Measurements from ENCODE around the gene DKK3. TPM values are rescaled to one million over a fixed set of nuclear protein-coding genes. Genes with fewer than 3 reads are reported as not detected.

DKK3 gene
- total RNA-seq, 2 experiments from 2014 or later = not detected

DNA sequence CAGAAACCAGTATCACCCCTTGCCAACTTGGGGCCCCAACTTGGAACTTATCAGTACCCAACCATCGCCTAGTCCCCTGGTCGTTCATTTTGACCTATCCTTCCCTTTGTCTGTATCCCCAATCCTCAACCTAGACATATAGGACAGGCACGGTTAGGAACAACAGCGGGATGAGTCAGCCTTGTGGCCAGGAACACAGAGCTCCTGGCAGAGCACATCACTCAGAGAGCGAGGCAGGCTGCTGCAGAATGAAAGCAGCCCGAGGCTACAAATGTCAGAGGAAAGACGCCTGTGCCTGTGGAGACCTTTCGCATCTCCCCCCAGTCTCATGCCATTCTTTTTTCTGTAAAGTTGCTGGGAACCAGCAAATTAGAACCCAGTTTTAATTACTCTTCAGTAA is 14.6 kb downstream of the DKK3 start:
- Mint-ChIP-seq H3K9me3 (no peaks in the 10 kb centered on the region), H3K27me3 (ENCODE audit: low read depth) (peaks cover 2% of the 10 kb centered on the region), H3K4me3 (no peak overlapping the region), H3K36me3 (ENCODE audit: low read depth) (no peaks in the 10 kb centered on the region), H3K27ac (no peak overlapping the region), H3K4me1 (ENCODE audit: low read depth) (peaks cover 5% of the 10 kb centered on the region)
- no peak for DNase-seq
- CTCF ChIA-PET = no interaction called here
- intact Hi-C loops (cut with micrococcal nuclease) = no loop called here

DNA sequence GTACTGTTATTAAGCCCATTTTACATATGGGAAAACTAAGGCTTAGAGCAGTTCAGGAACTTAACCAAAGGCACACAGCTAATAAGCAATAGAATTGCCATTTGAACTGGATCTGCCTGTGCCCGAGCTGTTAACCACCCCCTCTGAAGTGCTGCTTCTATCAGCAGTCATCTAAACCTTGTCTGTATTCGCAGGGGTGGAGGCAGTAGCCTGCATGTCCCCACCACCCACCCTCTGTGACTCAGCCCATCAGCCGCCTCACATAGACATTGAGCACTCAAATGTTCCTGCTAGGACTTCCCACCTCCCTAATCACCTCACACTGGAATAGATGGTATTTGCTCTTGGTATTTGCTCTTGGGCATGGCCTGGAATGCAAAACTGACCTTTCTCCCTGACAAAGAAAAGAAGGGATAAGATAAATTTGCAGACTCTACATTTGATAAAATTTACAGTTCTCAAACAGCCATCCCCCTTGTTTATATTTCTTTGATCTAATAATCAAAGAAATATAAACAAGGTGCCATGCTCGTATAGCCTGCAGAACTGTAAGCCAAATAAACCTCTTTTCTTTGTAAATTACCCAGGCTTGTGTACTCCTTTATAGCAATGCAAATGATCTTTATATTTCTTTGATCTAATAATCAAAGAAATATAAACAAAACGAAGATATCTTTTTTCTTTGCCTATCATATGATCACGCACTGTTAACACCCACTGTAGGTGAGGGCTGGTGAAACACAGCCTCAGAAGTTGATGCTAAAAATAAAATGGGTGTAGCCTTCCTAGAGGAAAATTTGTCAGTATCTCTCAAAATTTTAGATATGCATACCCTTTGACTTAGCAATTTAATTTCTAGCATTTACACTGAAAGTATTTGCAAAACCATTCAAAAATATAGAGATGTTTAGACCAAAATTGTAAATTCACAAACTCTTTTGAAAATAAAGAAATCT is 15.9 kb downstream of the DKK3 start:
- DNase-seq = no peak
- CTCF ChIA-PET = no interaction called here
- H3K36me3 Mint-ChIP-seq (ENCODE audit: low read depth) = no peaks in the 10 kb centered on the region
- no peaks in the 10 kb centered on the region for H3K9me3 Mint-ChIP-seq
- H3K27ac Mint-ChIP-seq = no peak overlapping the region
- intact Hi-C loops (cut with micrococcal nuclease) = no loop called here
- no peaks in the 10 kb centered on the region for H3K4me1 Mint-ChIP-seq (ENCODE audit: low read depth)
- H3K27me3 Mint-ChIP-seq (ENCODE audit: low read depth) = peaks cover 2% of the 10 kb centered on the region
- no peak overlapping the region for H3K4me3 Mint-ChIP-seq

DNA sequence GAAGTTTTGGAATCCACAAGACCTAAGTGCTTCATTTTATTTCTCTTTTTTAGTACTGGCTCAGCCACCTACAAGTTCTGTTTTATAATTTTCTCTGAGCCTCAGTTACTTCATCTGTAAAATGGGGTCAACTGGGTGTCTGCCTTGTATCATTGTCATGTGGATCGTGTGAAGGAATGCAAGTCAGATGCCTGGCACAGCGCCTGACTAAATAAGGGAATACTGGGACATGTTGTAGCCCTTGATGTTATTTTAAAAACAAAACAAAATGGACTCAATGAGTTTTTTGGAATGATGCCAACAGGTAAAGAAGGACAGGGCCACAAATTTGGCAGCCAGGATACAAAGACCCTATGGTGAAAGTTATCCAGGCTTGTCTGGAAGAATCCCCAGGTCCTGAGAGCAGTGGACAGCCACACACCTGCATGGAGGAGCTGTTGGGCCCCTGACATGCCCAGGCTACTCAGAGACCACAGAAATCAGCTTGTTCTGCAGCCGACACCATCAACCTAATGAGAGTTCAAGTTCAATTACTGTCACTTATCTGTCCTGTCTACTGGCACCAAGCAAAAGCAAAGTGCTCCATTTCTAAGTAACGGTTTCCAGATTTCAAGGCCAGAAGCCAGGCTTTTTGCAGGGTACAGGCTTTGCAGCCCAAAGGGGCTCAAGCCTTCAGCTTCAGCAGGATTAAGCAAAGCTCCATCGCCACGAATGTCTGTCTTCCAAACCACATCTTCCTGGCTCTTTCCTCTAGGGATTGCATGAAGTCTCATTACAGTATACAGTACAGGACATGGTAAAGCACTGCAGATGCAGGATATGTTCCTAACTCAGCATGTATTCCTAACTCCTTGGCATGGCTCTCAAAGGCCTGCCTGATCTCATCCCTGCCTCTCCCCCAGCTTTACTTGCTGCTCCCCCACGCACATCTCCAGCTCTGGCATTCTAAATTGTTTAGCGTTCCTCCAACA is 18.4 kb downstream of the DKK3 start:
- CTCF ChIA-PET = no interaction called here
- intact Hi-C loops (cut with micrococcal nuclease) = no loop called here
- no peaks in the 10 kb centered on the region for H3K27me3 Mint-ChIP-seq (ENCODE audit: low read depth)
- DNase-seq = no peak
- H3K9me3 Mint-ChIP-seq = no peaks in the 10 kb centered on the region
- H3K4me3 Mint-ChIP-seq = no peak overlapping the region
- H3K4me1 Mint-ChIP-seq (ENCODE audit: low read depth) = peaks cover 2% of the 10 kb centered on the region
- H3K36me3 Mint-ChIP-seq (ENCODE audit: low read depth) = no peaks in the 10 kb centered on the region
- no peak overlapping the region for H3K27ac Mint-ChIP-seq

DNA sequence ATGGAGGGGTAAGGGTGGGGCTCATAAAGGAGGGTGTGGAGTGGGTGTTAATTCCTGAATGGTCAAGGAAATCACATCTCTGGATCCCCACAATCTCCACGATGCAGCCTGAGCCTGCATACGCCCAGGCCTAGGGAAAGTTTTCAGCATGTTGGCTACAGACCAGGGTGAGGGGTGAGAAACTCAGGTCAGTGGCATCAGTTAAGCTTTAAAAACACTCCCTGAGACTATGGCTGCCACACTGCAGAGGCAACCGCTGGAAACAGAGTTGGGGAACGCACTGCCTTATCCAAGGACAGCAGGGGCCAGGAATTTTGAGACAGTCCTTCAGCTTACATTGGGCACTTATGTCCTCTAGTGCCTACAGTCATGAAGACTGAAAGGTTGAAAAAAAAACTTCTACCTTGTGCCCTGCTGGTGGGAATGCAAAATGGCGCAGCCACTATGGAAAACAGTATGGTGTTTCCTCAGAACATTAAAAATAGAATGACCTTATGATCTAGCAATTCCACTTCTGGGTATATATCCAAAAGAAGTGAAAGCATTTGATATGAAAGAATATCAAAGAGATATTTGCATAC is 19.7 kb downstream of the DKK3 start:
- Mint-ChIP-seq H3K9me3 (no peaks in the 10 kb centered on the region), H3K27me3 (ENCODE audit: low read depth) (no peaks in the 10 kb centered on the region), H3K27ac (no peak overlapping the region), H3K4me1 (ENCODE audit: low read depth) (peaks cover 2% of the 10 kb centered on the region), H3K4me3 (no peak overlapping the region), H3K36me3 (ENCODE audit: low read depth) (no peaks in the 10 kb centered on the region)
- intact Hi-C loops (cut with micrococcal nuclease) = no loop called here
- no peak for DNase-seq
- CTCF ChIA-PET = no interaction called here

DNA sequence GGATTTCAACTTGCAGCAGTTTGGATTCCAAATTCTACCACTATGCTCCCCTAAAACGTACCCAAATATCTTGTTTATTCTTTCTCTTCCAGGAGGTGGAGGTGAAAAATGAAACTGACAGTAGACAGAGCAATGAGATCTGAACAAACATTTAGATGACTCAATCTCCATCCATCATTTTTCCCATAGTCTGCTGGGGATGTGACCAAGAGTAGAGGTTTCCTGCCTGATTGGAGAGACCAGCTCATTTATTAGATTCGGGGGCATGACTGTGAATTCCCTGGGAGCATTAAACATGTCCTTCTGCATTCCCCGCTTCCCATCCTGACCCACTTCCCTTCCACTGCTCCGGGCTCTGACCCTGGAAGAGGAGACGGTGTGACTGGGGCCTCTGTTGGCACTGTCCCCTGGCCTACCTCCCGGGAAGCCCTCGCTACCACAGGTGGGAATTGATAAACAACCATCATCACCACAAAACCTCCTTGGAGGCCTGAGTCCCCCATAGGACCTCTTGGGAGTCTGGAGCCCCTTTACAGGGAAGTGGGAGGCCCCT is 20.3 kb downstream of the DKK3 start:
- H3K4me1 Mint-ChIP-seq (ENCODE audit: low read depth) = peaks cover 2% of the 10 kb centered on the region
- CTCF ChIA-PET = no interaction called here
- no peaks in the 10 kb centered on the region for H3K9me3 Mint-ChIP-seq
- H3K27ac Mint-ChIP-seq = no peak overlapping the region
- no peaks in the 10 kb centered on the region for H3K27me3 Mint-ChIP-seq (ENCODE audit: low read depth)
- intact Hi-C loops (cut with micrococcal nuclease) = no loop called here
- no peak overlapping the region for H3K4me3 Mint-ChIP-seq
- H3K36me3 Mint-ChIP-seq (ENCODE audit: low read depth) = no peaks in the 10 kb centered on the region
- no peak for DNase-seq

DNA sequence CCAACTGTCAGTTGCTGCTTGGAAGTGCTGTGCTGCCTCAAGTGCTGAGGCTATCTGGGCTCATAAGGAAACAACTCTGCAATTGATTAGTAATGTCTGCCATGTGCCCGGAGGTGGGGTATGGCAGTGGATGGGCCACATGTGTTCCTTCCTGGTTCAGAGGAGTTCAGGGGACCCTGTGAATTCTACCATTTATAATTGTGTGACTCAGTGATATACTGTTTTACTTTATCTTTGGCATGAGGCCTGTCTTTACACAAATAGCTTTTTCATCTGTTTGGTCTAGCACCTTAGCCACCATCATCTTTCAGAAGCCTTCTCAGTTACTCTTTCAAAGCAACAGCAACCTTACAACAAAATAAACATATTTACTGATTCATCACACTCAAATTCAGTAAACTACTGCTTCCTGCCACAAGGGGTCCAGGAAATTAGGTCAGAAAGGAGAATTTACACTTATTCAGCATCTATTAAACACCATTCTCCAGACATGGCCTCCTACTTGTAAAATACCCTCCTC is 20.9 kb downstream of the DKK3 start:
- Mint-ChIP-seq H3K9me3 (no peaks in the 10 kb centered on the region), H3K36me3 (ENCODE audit: low read depth) (no peaks in the 10 kb centered on the region), H3K4me3 (no peak overlapping the region), H3K4me1 (ENCODE audit: low read depth) (peaks cover 2% of the 10 kb centered on the region), H3K27me3 (ENCODE audit: low read depth) (no peaks in the 10 kb centered on the region), H3K27ac (no peak overlapping the region)
- CTCF ChIA-PET = no interaction called here
- no peak for DNase-seq
- intact Hi-C loops (cut with micrococcal nuclease) = no loop called here

DNA sequence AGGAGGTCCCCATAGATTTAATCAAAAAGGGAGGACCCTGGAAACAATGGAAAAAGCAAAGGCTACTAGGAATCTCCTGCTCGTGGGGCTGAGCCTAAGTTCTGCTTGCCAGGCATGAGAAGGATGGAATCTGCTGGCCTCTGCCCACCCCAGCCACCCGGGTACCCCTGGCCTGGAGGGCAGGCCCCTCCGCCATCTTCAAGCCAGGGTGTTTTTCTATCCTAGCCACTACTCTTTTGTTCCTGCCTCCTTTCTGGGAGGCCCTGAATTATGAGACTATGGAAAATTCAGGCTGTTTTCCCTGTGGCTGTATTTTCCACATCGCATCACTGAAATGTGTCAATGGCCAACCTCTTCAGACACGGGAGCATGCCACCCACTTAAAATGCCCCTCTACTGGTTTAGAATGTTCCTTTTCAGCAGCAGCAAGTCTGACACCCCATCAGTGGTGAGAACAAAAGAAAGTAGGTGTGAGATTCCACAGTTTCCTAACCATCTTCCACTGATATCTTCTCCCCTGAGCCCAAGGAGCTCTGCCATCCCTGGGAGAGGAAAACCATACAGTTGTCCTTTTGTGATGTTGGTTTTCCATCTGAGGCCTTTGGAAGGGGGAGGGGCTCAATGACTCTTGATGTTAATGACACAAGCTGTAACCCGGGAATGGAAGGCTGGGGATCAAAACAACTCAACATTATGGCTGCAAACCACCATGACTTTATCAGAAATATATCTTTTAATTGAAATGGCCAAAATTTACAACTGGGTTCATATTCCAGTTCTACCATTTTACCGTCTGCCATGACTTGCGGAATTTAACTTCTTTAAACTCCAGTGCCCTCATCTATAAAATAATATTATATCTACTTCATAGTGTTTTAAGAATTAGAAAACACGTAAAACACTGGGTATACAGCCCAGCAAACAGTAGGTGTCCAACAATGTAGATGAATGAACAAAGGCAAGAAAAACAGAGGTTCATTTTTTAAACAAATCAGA is 22.2 kb downstream of the DKK3 start:
- no peak for DNase-seq
- no peak overlapping the region for H3K27ac Mint-ChIP-seq
- CTCF ChIA-PET = interaction anchor here (1.1 kb wide), 1 partner anchor 59 kb away, joined by 3 read pairs; no protein-coding TSS in a partner anchor
- H3K27me3 Mint-ChIP-seq (ENCODE audit: low read depth) = no peaks in the 10 kb centered on the region
- no peaks in the 10 kb centered on the region for H3K36me3 Mint-ChIP-seq (ENCODE audit: low read depth)
- no peak overlapping the region for H3K4me3 Mint-ChIP-seq
- no peaks in the 10 kb centered on the region for H3K9me3 Mint-ChIP-seq
- H3K4me1 Mint-ChIP-seq (ENCODE audit: low read depth) = peaks cover 2% of the 10 kb centered on the region
- intact Hi-C loops (cut with micrococcal nuclease) = no loop called here

DNA sequence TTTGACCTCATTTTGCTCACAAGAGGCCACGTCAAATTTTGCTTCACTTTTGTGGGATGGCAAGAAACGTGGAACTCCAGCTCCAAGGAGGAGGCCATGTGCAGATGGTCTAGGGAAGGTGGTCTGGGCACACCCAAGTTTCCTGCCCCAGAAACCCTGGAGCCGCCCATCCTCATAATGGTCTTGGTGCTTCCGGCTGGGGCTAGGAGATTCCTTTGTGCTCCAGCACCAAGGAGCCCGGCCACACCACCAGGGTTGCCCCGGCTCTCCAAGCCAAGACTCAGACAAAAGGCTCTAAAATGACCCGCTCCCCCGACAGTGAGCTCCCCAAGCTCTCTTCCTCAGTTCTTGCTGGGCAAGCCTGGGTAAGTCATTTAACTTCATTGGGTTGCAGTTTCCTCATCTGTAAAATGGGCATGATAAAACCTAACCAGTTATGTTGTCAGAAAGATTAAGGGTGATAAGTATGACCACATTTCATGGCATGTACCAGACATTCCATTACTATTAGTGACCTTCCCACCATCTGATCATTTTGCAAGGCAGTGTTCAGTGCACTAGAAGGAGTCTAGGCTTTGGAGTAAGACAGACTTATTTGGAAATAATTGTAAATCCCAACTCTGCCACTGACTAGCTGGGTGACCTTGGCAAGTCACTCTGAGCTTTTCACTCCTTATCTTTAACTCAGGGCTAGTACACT is 23.3 kb downstream of the DKK3 start:
- Mint-ChIP-seq H3K9me3 (no peaks in the 10 kb centered on the region), H3K4me1 (ENCODE audit: low read depth) (peaks cover 2% of the 10 kb centered on the region), H3K27me3 (ENCODE audit: low read depth) (no peaks in the 10 kb centered on the region), H3K4me3 (no peak overlapping the region), H3K36me3 (ENCODE audit: low read depth) (no peaks in the 10 kb centered on the region), H3K27ac (no peak overlapping the region)
- CTCF ChIA-PET = interaction anchor here (1.1 kb wide), 1 partner anchor 60 kb away, joined by 3 read pairs; no protein-coding TSS in a partner anchor
- intact Hi-C loops (cut with micrococcal nuclease) = no loop called here
- DNase-seq = no peak

DNA sequence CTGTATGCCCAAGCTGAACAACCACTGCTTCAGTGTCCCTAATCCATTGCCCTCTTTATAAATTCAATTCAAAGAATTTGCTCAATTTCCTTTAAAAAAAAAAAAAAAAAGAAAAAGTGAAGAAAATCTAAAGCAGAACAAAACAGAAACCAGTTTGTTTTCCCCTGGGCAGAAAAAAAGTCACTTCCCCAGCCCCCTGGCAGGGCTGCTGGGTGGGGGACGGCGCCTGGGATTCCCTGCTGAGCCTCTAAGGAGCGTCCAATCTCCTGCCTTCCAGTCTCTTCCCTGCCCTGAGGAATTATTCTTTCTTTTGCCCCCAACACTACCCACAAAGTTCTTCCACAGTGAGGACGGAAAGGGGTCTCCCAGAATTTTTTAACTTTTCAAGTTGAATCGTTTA is 23.9 kb downstream of the DKK3 start:
- Mint-ChIP-seq H3K9me3 (no peaks in the 10 kb centered on the region), H3K27ac (no peak overlapping the region), H3K36me3 (ENCODE audit: low read depth) (no peaks in the 10 kb centered on the region), H3K4me3 (no peak overlapping the region), H3K4me1 (ENCODE audit: low read depth) (peaks cover 2% of the 10 kb centered on the region), H3K27me3 (ENCODE audit: low read depth) (no peaks in the 10 kb centered on the region)
- intact Hi-C loops (cut with micrococcal nuclease) = no loop called here
- CTCF ChIA-PET = no interaction called here
- DNase-seq = no peak

DNA sequence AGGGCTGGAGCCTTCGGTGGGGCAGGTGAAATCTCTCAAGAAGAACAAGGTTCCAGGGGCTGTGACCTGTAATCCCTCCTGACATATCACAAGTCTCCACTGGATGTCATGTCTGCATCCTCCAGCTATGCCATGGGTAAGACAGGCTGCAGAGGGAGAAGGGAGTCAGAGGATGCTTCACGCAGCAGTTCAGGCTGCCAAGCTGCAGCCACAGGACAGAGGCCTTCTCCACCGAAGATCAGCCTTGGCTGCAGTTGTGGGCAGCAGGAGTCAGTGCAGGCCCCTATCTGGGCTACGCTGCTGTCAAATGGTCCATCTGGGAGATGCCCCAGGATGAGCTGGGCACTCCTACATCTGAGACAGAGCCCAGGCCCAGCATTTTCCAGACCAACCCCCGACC is 25.0 kb downstream of the DKK3 start:
- Mint-ChIP-seq H3K4me1 (ENCODE audit: low read depth) (peaks cover 2% of the 10 kb centered on the region), H3K9me3 (no peaks in the 10 kb centered on the region), H3K36me3 (ENCODE audit: low read depth) (no peaks in the 10 kb centered on the region), H3K27ac (no peak overlapping the region), H3K27me3 (ENCODE audit: low read depth) (no peaks in the 10 kb centered on the region), H3K4me3 (no peak overlapping the region)
- DNase-seq = no peak
- CTCF ChIA-PET = no interaction called here
- intact Hi-C loops (cut with micrococcal nuclease) = no loop called here

DNA sequence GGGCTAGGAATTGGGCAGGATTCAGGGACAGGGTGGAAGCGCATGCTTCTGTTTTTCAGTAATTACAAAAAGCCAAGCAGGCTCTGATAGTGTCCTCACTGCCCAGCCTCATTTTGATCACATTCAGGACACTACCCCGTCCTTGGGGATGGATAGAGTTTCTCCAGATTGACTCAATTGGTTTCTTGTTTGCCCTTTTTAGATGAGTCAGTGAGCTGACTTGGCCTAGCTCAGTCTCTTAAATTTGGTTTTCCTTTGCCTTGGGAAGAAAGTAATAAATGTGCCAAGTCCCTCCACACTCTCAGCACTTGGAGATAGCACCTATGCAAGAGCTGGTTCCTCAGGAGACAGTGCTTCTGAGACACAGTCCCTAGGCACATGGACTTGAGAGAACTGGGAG is 25.5 kb downstream of the DKK3 start:
- H3K4me3 Mint-ChIP-seq = no peak overlapping the region
- H3K27ac Mint-ChIP-seq = no peak overlapping the region

More for the DNA sequence above, 25.5 kb downstream of the DKK3 start:
- intact Hi-C loops (cut with micrococcal nuclease) = no loop called here
- CTCF ChIA-PET = interaction anchor here (0.8 to 1.8 kb wide), 2 partner anchors 16 to 811 kb away, joined by 3 to 4 read pairs; no protein-coding TSS in a partner anchor
- no peak for DNase-seq
- Mint-ChIP-seq H3K36me3 (ENCODE audit: low read depth) (no peaks in the 10 kb centered on the region), H3K4me1 (ENCODE audit: low read depth) (peaks cover 2% of the 10 kb centered on the region), H3K9me3 (no peaks in the 10 kb centered on the region), H3K27me3 (ENCODE audit: low read depth) (no peaks in the 10 kb centered on the region)

Measured in activated naive CD4-positive, alpha-beta T cell treated with anti-CD3 and anti-CD28 coated beads for 36 hours (primary cell).